IMR-90 (cell line): ENCODE data around the gene RPS15. TPM values are rescaled to one million over a fixed set of nuclear protein-coding genes. Genes with fewer than 3 reads are reported as not detected.
A peak's percentile ranks its signal among the peaks of the same experiment; 100 is the strongest.

ENCODE experiments used
- ATAC-seq: fragments of 200-7000 bp; cut with Tn5 transposase; 2 replicates; pipeline ENCODE4 v1.9.1; 2020; ENCODE audit warnings: low read depth, mild to moderate bottlenecking, moderate library complexity
- BruUV-seq: library from RNA; stranded (reverse); fragments of 400-500 nt; replicated peaks from 2 replicates; lab custom pipeline; 2021; lab: Mats Ljungman, UMichigan
- CTCF ChIA-PET: fragments of 300-600 bp; formaldehyde crosslinking; extraction: SDS; loops from one replicate; lab custom pipeline; 2021; ENCODE audit warnings: antibody characterized with exemption; lab: Yijun Ruan, JAX
- POLR2A ChIA-PET: fragments of 300-600 bp; sonication (Branson Sonifier 250); formaldehyde crosslinking; loops from one replicate; lab custom pipeline; 2022; ENCODE audit warnings: antibody characterized with exemption; ENCODE audit not compliant: unreplicated experiment; lab: Charles Lee
- DNase-seq: peaks from one replicate; pipeline ENCODE4 v3.0.0; 2013
- H2AFZ ChIP-seq: replicated peaks from 2 replicates; pipeline ENCODE3; 2013; ENCODE audit warnings: low read length, mild to moderate bottlenecking; ENCODE audit not compliant: poor library complexity
- H2AK5ac ChIP-seq: 2 replicates; pipeline ENCODE4 v1.6.1; 2013; ENCODE audit warnings: low read depth, low read length, inconsistent platforms
- H2AK9ac ChIP-seq: replicated peaks from 2 replicates; pipeline ENCODE3; 2013; ENCODE audit warnings: mild to moderate bottlenecking, low read depth, low read length, moderate library complexity; ENCODE audit not compliant: poor library complexity
- H2BK120ac ChIP-seq: 2 replicates; pipeline ENCODE4 v1.6.1; 2013; ENCODE audit warnings: low read depth, low read length, inconsistent platforms
- H2BK15ac ChIP-seq: 3 replicates; pipeline ENCODE4 v1.6.1; 2013; ENCODE audit warnings: low read depth, low read length, inconsistent platforms
- H2BK20ac ChIP-seq: 2 replicates; pipeline ENCODE4 v1.6.1; 2013; ENCODE audit warnings: low read depth, mild to moderate bottlenecking, inconsistent platforms, low read length, moderate library complexity
- H2BK5ac ChIP-seq: 2 replicates; pipeline ENCODE4 v1.6.1; 2013; ENCODE audit warnings: mild to moderate bottlenecking, low read depth, low read length, inconsistent platforms; ENCODE audit not compliant: poor library complexity, severe bottlenecking
- H3K14ac ChIP-seq: replicated peaks from 2 replicates; pipeline ENCODE4 v1.6.1; 2013; ENCODE audit warnings: low read depth, low read length, inconsistent platforms
- H3K18ac ChIP-seq: 2 replicates; pipeline ENCODE4 v1.6.1; 2013; ENCODE audit warnings: low read depth, low read length, control low read depth
- H3K23ac ChIP-seq: 2 replicates; pipeline ENCODE4 v1.6.1; 2013; ENCODE audit warnings: low read depth, low read length, inconsistent platforms
- H3K27ac ChIP-seq: 2 replicates; pipeline ENCODE4 v1.5.1; 2013; ENCODE audit warnings: mild to moderate bottlenecking, control low read depth, low read length; ENCODE audit not compliant: insufficient read depth
- H3K27me3 ChIP-seq: 2 replicates; pipeline ENCODE4 v1.6.1; 2013; ENCODE audit warnings: low read length; ENCODE audit not compliant: control insufficient read depth, insufficient read depth
- H3K36me3 ChIP-seq: 2 replicates; pipeline ENCODE4 v1.6.1; 2013; ENCODE audit warnings: low read length, mixed read lengths; ENCODE audit not compliant: control insufficient read depth, insufficient read depth
- H3K4ac ChIP-seq: 2 replicates; pipeline ENCODE4 v1.6.1; 2013; ENCODE audit warnings: low read depth, low read length, inconsistent platforms
- H3K4me1 ChIP-seq: 2 replicates; pipeline ENCODE4 v1.6.1; 2013; ENCODE audit warnings: low read length, mixed read lengths; ENCODE audit not compliant: control insufficient read depth, insufficient read depth
- H3K4me2 ChIP-seq: 2 replicates; pipeline ENCODE4 v1.6.1; 2013; ENCODE audit warnings: low read depth, mild to moderate bottlenecking, control low read depth, low read length, moderate library complexity
- H3K4me3 ChIP-seq: 2 replicates; pipeline ENCODE4 v1.5.1; 2013; ENCODE audit warnings: low read depth, mild to moderate bottlenecking, control low read depth, low read length, moderate library complexity; ENCODE audit not compliant: insufficient read depth
- H3K56ac ChIP-seq: 2 replicates; pipeline ENCODE4 v1.6.1; 2013; ENCODE audit warnings: low read length, inconsistent platforms; ENCODE audit not compliant: insufficient read depth; ENCODE audit errors: extremely low read depth
- H3K79me1 ChIP-seq, 2 experiments: 2 replicates each; pipeline ENCODE4 v1.6.1; 2013; ENCODE audit warnings: low read length in 2 of 2, inconsistent platforms in 1 of 2, low read depth in 1 of 2
- H3K9ac ChIP-seq: 2 replicates; pipeline ENCODE4 v1.6.1; 2013; ENCODE audit warnings: low read depth, low read length, control low read depth
- H3K9me1 ChIP-seq: 2 replicates; pipeline ENCODE4 v1.6.1; 2013; ENCODE audit warnings: low read length, inconsistent platforms; ENCODE audit not compliant: insufficient read depth
- H3K9me3 ChIP-seq: 2 replicates; pipeline ENCODE4 v1.6.1; 2013; ENCODE audit warnings: low read length; ENCODE audit not compliant: control insufficient read depth, insufficient read depth
- H4K20me1 ChIP-seq: 2 replicates; pipeline ENCODE4 v1.6.1; 2013; ENCODE audit warnings: low read length, inconsistent platforms; ENCODE audit not compliant: insufficient read depth
- H4K5ac ChIP-seq: 2 replicates; pipeline ENCODE4 v1.6.1; 2013; ENCODE audit warnings: mild to moderate bottlenecking, low read depth, low read length, control low read depth
- H4K8ac ChIP-seq, 2 experiments: 2 replicates each; pipeline ENCODE4 v1.6.1; 2013; ENCODE audit warnings: low read depth in 2 of 2, low read length in 2 of 2, control low read depth in 1 of 2, inconsistent platforms in 1 of 2
- H4K91ac ChIP-seq: 2 replicates; pipeline ENCODE4 v1.6.1; 2013; ENCODE audit warnings: low read depth, low read length, inconsistent platforms; ENCODE audit not compliant: insufficient read depth
- BHLHE40 ChIP-seq: fragments of 150-350 bp; IDR thresholded peaks from 2 replicates; pipeline ENCODE4 v1.6.1; 2016; ENCODE audit warnings: mild to moderate bottlenecking, low read depth, low read length
- CEBPB ChIP-seq: IDR thresholded peaks from 2 replicates; pipeline ENCODE4 v1.6.1; 2012; ENCODE audit warnings: low read depth, low read length, improper control_type of control experiment
- FOS ChIP-seq: fragments of 150-350 bp; IDR thresholded peaks from 2 replicates; pipeline ENCODE4 v1.6.1; 2016; ENCODE audit warnings: low read depth, low read length
- MAZ ChIP-seq: IDR thresholded peaks from 2 replicates; pipeline ENCODE4 v1.6.1; 2012; ENCODE audit warnings: low read depth, mild to moderate bottlenecking, low read length, improper control_type of control experiment, moderate library complexity, borderline replicate concordance
- MXI1 ChIP-seq: IDR thresholded peaks from 2 replicates; pipeline ENCODE4 v1.6.1; 2012; ENCODE audit warnings: low read depth, mild to moderate bottlenecking, low read length, moderate library complexity, borderline replicate concordance
- RFX5 ChIP-seq: IDR thresholded peaks from 2 replicates; pipeline ENCODE4 v1.8.0; 2012; ENCODE audit warnings: low read depth, mild to moderate bottlenecking, low read length, moderate library complexity
- SMC3 ChIP-seq: fragments of 150-350 bp; IDR thresholded peaks from 2 replicates; pipeline ENCODE4 v1.6.1; 2016; ENCODE audit warnings: low read depth, mild to moderate bottlenecking, antibody characterized with exemption, low read length, moderate library complexity
- WGBS, 2 experiments: methylation state at CpG; one replicate each; pipeline versions ENCODE4 v1.1.5 to v1.1.7; 2013; ENCODE audit warnings: missing lambda C conversion rate in 2 of 2; ENCODE audit not compliant: insufficient read length in 1 of 2; ENCODE audit errors: extremely low coverage in 2 of 2; 5-methylcytosine and 5-hydroxymethylcytosine counted together
- dilution Hi-C: fragments of 300-500 bp; cut with HindIII; formaldehyde crosslinking; loops from one replicate; pipeline ENCODE4 v1.14.3; 2018; ENCODE audit warnings: low sequenced_read_pairs; ENCODE audit not compliant: unreplicated experiment
- in situ Hi-C: fragments of 300-500 bp; cut with MboI; formaldehyde crosslinking; loops from 3 replicates; pipeline ENCODE4 v1.14.3; 2019; ENCODE audit warnings: low sequenced_read_pairs, inconsistent platforms, mixed read lengths
- intact Hi-C: fragments of 100-400 bp; cut with micrococcal nuclease; formaldehyde crosslinking; loops from 2 replicates; pipeline ENCODE4 v1.10.0; 2022
- polyA plus RNA-seq, 3 experiments: library from polyadenylated mRNA; depleted of rRNA; stranded (reverse); fragments of >200 nt; gene quantifications; 2 replicates each; pipeline ENCODE4 v1.2.3, GENCODE V29; 2012; ENCODE audit warnings: low replicate concordance in 1 of 3
- total RNA-seq: library from RNA; depleted of rRNA; stranded (reverse); fragments of >200 nt; gene quantifications from 2 replicates; pipeline ENCODE4 v1.2.3, GENCODE V29; 2012

The RPS15 gene
- total and polyA plus RNA-seq, 2 of the 4 experiments (the other 2 are of a cell fraction), result 1,179 to 1,855 TPM

- 0 out of 2 replicates have a peak, but pooled peaks have one; percentile 2 for ATAC-seq
- CTCF ChIA-PET, result interaction anchor here (0.6 to 0.7 kb wide), 3 partner anchors 19 to 414 kb away, joined by 3 to 4 read pairs (median 3); partner anchors contain the start of gene ABCA7
- no peak overlapping the region for H4K8ac ChIP-seq
- no peak overlapping the region for H3K18ac ChIP-seq
- H2BK15ac ChIP-seq, result no peak overlapping the region
- no peak overlapping the region for H3K27ac ChIP-seq
- no peak overlapping the region for H2BK20ac ChIP-seq
- BruUV-seq, result no TSS peak
- H3K14ac ChIP-seq, result no peak overlapping the region
- H3K4me1 ChIP-seq, result no peaks in the 10 kb centered on the region
- no peak overlapping the region for H2BK120ac ChIP-seq
- no peak overlapping the region for H2AK9ac ChIP-seq
- H4K5ac ChIP-seq, result no peak overlapping the region
- H2BK5ac ChIP-seq, result no peak overlapping the region
- 15% methylated on average over 4 of the region's 33 CpGs; no CpG with 5 or more reads in 1 of the 2 experiments for WGBS, 2 experiments
- in situ Hi-C loops (no loop called here), intact Hi-C loops (no loop called here), dilution Hi-C loops (no loop called here)
- H3K79me1 ChIP-seq, result no peaks in the 10 kb centered on the region
- H3K4ac ChIP-seq, result no peak overlapping the region
- H4K91ac ChIP-seq, result no peak overlapping the region
- POLR2A ChIA-PET, result no interaction called here
- H3K27me3 ChIP-seq, result peaks cover 73% of the 10 kb centered on the region
- TF ChIP-seq MXI1 (no peak), MAZ (no peak), FOS (no peak), SMC3 (no peak), BHLHE40 (no peak), CEBPB (no peak), RFX5 (no peak)
- no peaks in the 10 kb centered on the region for H3K9me3 ChIP-seq
- H3K23ac ChIP-seq, result no peak overlapping the region; the same call in 1 of the 2 replicates
- H3K9me1 ChIP-seq, result 0 out of 2 replicates have a peak, but pooled peaks cover 2% of the 10 kb centered on the region
- no peak overlapping the region for H2AK5ac ChIP-seq
- H2AFZ ChIP-seq, result peak overlapping the region; percentile 58
- H3K9ac ChIP-seq, result no peak overlapping the region
- no peaks in the 10 kb centered on the region for H3K36me3 ChIP-seq
- no peak overlapping the region for H3K56ac ChIP-seq
- peaks cover 56% of the 10 kb centered on the region for H4K20me1 ChIP-seq
- no peak for DNase-seq
- no peak overlapping the region for H3K4me3 ChIP-seq
- no peak overlapping the region for H3K4me2 ChIP-seq
These were observed 15.5 kb downstream of the RPS15 start for GRCh38 chr19:1453525-1454364.
